Heart right ventricle (tissue), 16 donors: ENCODE measurements around the gene CALR. TPM values are rescaled to one million over a fixed set of nuclear protein-coding genes. Genes with fewer than 3 reads are reported as not detected.

Source experiments
- ATAC-seq, 8 donors: fragments of 200-7000 bp; cut with Tn5 transposase; one replicate each; pipeline ENCODE4 v1.9.1; 2020; ENCODE audit warnings: mild to moderate bottlenecking in 8 of 8, moderate library complexity in 8 of 8, moderate number of reproducible peaks in 1 of 8
- DNase-seq, 2 donors: peaks; one replicate each; pipeline ENCODE4 v3.0.0-alpha.2; 2020
- H3K27ac ChIP-seq, 10 donors: fragments of 200-600 bp; sonication (generic) in 2 of 10; one replicate each; pipeline versions ENCODE4 v1.5.0 to v1.8.0; 2020 to 2022; ENCODE audit warnings: mild to moderate bottlenecking in 3 of 10
- H3K27me3 ChIP-seq, 7 donors: fragments of 200-600 bp; one replicate each; pipeline ENCODE4 v1.8.0; 2021 to 2022; ENCODE audit warnings: mild to moderate bottlenecking in 2 of 7
- H3K36me3 ChIP-seq, 9 donors: fragments of 200-600 bp; sonication (generic) in 1 of 9; one replicate each; pipeline versions ENCODE4 v1.5.0 to v1.8.0; 2020 to 2022; ENCODE audit warnings: mild to moderate bottlenecking in 2 of 9
- H3K4me1 ChIP-seq, 9 donors: fragments of 200-600 bp; sonication (generic) in 1 of 9; one replicate each; pipeline versions ENCODE4 v1.5.0 to v1.8.0; 2020 to 2022; ENCODE audit warnings: mild to moderate bottlenecking in 4 of 9
- H3K4me3 ChIP-seq, 10 donors: fragments of 200-600 bp; sonication (generic) in 2 of 10; one replicate each; pipeline versions ENCODE4 v1.5.0 to v1.8.0; 2020 to 2022; ENCODE audit warnings: mild to moderate bottlenecking in 7 of 10, moderate library complexity in 2 of 10
- H3K9me3 ChIP-seq, 11 donors: fragments of 200-600 bp in 10 of 11; sonication (generic) in 2 of 11; one replicate each; pipeline versions ENCODE4 v1.5.0 to v1.8.0; 2013 to 2022; ENCODE audit warnings: mild to moderate bottlenecking in 2 of 11, control low read depth in 1 of 11, moderate library complexity in 1 of 11
- CTCF ChIP-seq, 9 donors: fragments of 200-600 bp; sonication (generic) in 2 of 9; IDR thresholded peaks; one replicate each; pipeline versions ENCODE4 v1.5.0 to v1.8.0; 2021 to 2022; ENCODE audit warnings: antibody characterized with exemption in 9 of 9, mild to moderate bottlenecking in 5 of 9, moderate library complexity in 1 of 9
- WGBS, 2 donors: extraction: QIAGEN DNeasy Blood & Tissue Kit; methylation state at CpG; one replicate each; pipeline ENCODE4 v1.1.7; 2013; ENCODE audit warnings: inconsistent platforms in 1 of 2; 5-methylcytosine and 5-hydroxymethylcytosine counted together
- intact Hi-C, 10 donors: fragments of 100-400 bp; cut with DNase I; formaldehyde crosslinking; loops; one replicate each; pipeline versions ENCODE4 v1.11.1 to v1.14.2; 2022
- polyA plus RNA-seq, 2 donors: library from polyadenylated mRNA; stranded (reverse); fragments of 200-250 nt; gene quantifications; one replicate each; pipeline ENCODE4 v1.2.3, GENCODE V29; 2013
- total RNA-seq, 10 donors: library from RNA; stranded (reverse); fragmentation: NEBNext Ultra II Directional in 3 of 10; extraction: Animal tissue kit (Norgen Biotek cat#: 25700) in 3 of 10; gene quantifications; one replicate each; pipeline versions ENCODE4 v1.2.1 to v1.2.4, GENCODE V29; 2021 to 2023
- donor health status: Arrhythmogenic right ventricular cardiomyopathy.
- donor health status: ischemic (EF 13 %, LVEDD 7.1; RV severe dilation, severe dysfunction).
- donor health status: healthy with polysubstance abuse.
- donor health status: DM: no; HTN: yes; CAD: no.
- donor health status: DM: no; HTN: no; CAD: no.
- donor health status: ischemic (EF 25% LVEDD 6.9; RV normal size, moderate dysfunction).
- donor health status: ischemic (EF 25% LVEDD 5.7; RV mildly dilated, moderate dysfunction).
- donor health status: healthy.
- donor health status: DM: yes; HTN: yes; CAD: no.
- donor health status: Ischemic cardiomyopathy.
- donor health status: ischemic (EF 35%, LVEDD 5.7; RV mildly dilated, moderate dysfunction).
- donor health status: nonischemic (EF 11% LVEDD 7.7; RV severe dilation, severe dysfunction).
- donor health status: DM: yes; HTN: yes; CAD: no.
- donor health status: PGD.
- donor health status: ischemic (EF 29% LVEDD 5.4; RV normal size, mild dysfunction).
- donor health status: nonischemic (EF 23%, LVEDD 6.1; RV moderate dilation, normal function).

The CALR gene
- total and polyA plus RNA-seq, 12 donors, result 197 to 830 (median 348) TPM

GRCh38 chr19:12987190-12987589 is 48.8 kb downstream of the CALR start:
- intact Hi-C loops, result loop anchor here in 4 of 10 donors (5.0 to 10.0 kb wide), 4 partner anchors 40 to 90 kb away; no protein-coding TSS in a partner anchor
- Histone ChIP-seq H3K27me3 (no peaks in the 10 kb centered on the region), H3K4me3 (no peak overlapping the region), H3K9me3 (no peaks in the 10 kb centered on the region), H3K4me1 (peaks cover 3 to 29% (median 24%) of the 10 kb centered on the region in 9 donors), H3K36me3 (no peaks in the 10 kb centered on the region), H3K27ac (no peak overlapping the region)
- no peak for TF ChIP-seq CTCF (IDR thresholded peaks at IDR 0.05)
- DNase-seq, result no peak
- WGBS, 2 donors, result 79 to 89% methylated on average over 3 of the region's 3 CpGs
- no peak for ATAC-seq

- no peak for TF ChIP-seq CTCF (IDR thresholded peaks at IDR 0.05)
- no peaks in the 10 kb centered on the region for H3K27me3 ChIP-seq
- intact Hi-C loops, result loop anchor here in 4 of 10 donors (5.0 to 10.0 kb wide), 4 partner anchors 40 to 90 kb away; no protein-coding TSS in a partner anchor
- peaks cover 3 to 29% (median 23%) of the 10 kb centered on the region in 9 donors for H3K4me1 ChIP-seq
- H3K9me3 ChIP-seq, result no peaks in the 10 kb centered on the region
- ATAC-seq, result no peak
- WGBS, 2 donors, result 81 to 85% methylated on average over 9 to 10 of the region's 10 CpGs
- no peak for DNase-seq
- H3K27ac ChIP-seq, result no peak overlapping the region
- H3K4me3 ChIP-seq, result no peak overlapping the region
- H3K36me3 ChIP-seq, result no peaks in the 10 kb centered on the region
These were observed 49.4 kb downstream of the CALR start for GRCh38 chr19:12987781-12988180.

- WGBS, 2 donors, result 45 to 51% methylated on average over 21 to 22 of the region's 22 CpGs
- ATAC-seq (no peak), DNase-seq (no peak)
- intact Hi-C loops, result loop anchor here in 3 of 10 donors (5.0 to 10.0 kb wide), 4 partner anchors 37 to 97 kb away; no protein-coding TSS in a partner anchor
- Histone ChIP-seq H3K27me3 (no peaks in the 10 kb centered on the region), H3K4me3 (no peak overlapping the region), H3K9me3 (no peaks in the 10 kb centered on the region), H3K27ac (no peak overlapping the region), H3K36me3 (no peaks in the 10 kb centered on the region), H3K4me1 (peaks cover 0 to 10% (median 6%) of the 10 kb centered on the region in 9 donors)
- no peak for TF ChIP-seq CTCF (IDR thresholded peaks at IDR 0.05)
These were observed 52.0 kb downstream of the CALR start for GRCh38 chr19:12990431-12990830.

GRCh38 chr19:12990853-12991252 is 52.4 kb downstream of the CALR start:
- no peaks in the 10 kb centered on the region for H3K9me3 ChIP-seq

More at GRCh38 chr19:12990853-12991252, 52.4 kb downstream of the CALR start:
- no peak for TF ChIP-seq CTCF (IDR thresholded peaks at IDR 0.05)
- peaks cover 0 to 6% (median 1%) of the 10 kb centered on the region in 9 donors for H3K4me1 ChIP-seq
- no peak for ATAC-seq
- no peak for DNase-seq
- WGBS, 2 donors, result 74 to 79% methylated on average over 3 of the region's 3 CpGs
- H3K36me3 ChIP-seq, result no peaks in the 10 kb centered on the region
- intact Hi-C loops, result loop anchor here in 3 of 10 donors (5.0 to 10.0 kb wide), 4 partner anchors 36 to 96 kb away; no protein-coding TSS in a partner anchor
- peaks cover 0 to under 1% (median 0%) of the 10 kb centered on the region in 7 donors for H3K27me3 ChIP-seq
- H3K4me3 ChIP-seq, result no peak overlapping the region
- H3K27ac ChIP-seq, result no peak overlapping the region
